Testis (tissue), 3 donors: ENCODE results near the gene JCAD. TPM values are rescaled to one million over a fixed set of nuclear protein-coding genes. Genes with fewer than 3 reads are reported as not detected.

ENCODE experiments used
- DNase-seq: peaks from one replicate; pipeline ENCODE4 v3.0.0-alpha.2; 2019
- H3K27ac ChIP-seq, 2 donors: fragments of 200-600 bp; sonication (generic); one replicate each; pipeline ENCODE4 v1.5.1; 2019
- H3K27me3 ChIP-seq: fragments of 200-600 bp; sonication (generic); one replicate; pipeline ENCODE4 v1.5.1; 2019
- H3K36me3 ChIP-seq: fragments of 200-600 bp; sonication (generic); one replicate; pipeline ENCODE4 v1.5.1; 2017; ENCODE audit warnings: low read depth; ENCODE audit errors: missing control alignments
- H3K4me1 ChIP-seq: fragments of 200-600 bp; sonication (generic); one replicate; pipeline ENCODE4 v1.5.1; 2019
- H3K4me3 ChIP-seq, 2 donors: fragments of 200-600 bp; sonication (generic); one replicate each; pipeline ENCODE4 v1.5.1; 2017 to 2019
- H3K9me3 ChIP-seq: fragments of 200-600 bp; sonication (generic); one replicate; pipeline ENCODE4 v1.5.1; 2017
- CTCF ChIP-seq, 3 experiments: fragments of 450-650 bp in 2 of 3; fragments of 200-600 bp in 1 of 3; sonication (generic) in 1 of 3; IDR thresholded peaks; one replicate each; pipeline ENCODE4 v1.5.1; 2016 to 2019; ENCODE audit warnings: antibody characterized with exemption in 3 of 3, mild to moderate bottlenecking in 2 of 3, moderate library complexity in 1 of 3
- POLR2A ChIP-seq: fragments of 450-650 bp; IDR thresholded peaks from one replicate; pipeline ENCODE4 v1.6.1; 2017; ENCODE audit warnings: antibody characterized with exemption, mild to moderate bottlenecking, moderate library complexity
- WGBS, 2 donors: methylation state at CpG; one replicate each; pipeline ENCODE4 v1.1.5; 2018; 5-methylcytosine and 5-hydroxymethylcytosine counted together
- intact Hi-C: fragments of 100-400 bp; cut with DNase I; formaldehyde crosslinking; loops from one replicate; pipeline ENCODE4 v1.15.1; 2023; ENCODE audit warnings: low total_unique reads
- polyA plus RNA-seq: library from polyadenylated mRNA; stranded (reverse); fragments of 350-450 nt; fragmentation: Illumina TruSeq; extraction: RNeasy Lipid Tissue Mini Kit (QIAGEN cat#74804); gene quantifications from one replicate; pipeline ENCODE4 v1.2.3, GENCODE V29; 2014; ENCODE audit warnings: low read depth, low replicate concordance; ENCODE audit not compliant: insufficient read depth
- total RNA-seq, 2 donors: library from RNA; depleted of rRNA; stranded (reverse); fragments of >200 nt; gene quantifications; one replicate each; pipeline ENCODE4 v1.2.3, GENCODE V29; 2016

The JCAD gene
- total and polyA plus RNA-seq, 3 donors from 2014 or later: 57.4 to 133 (median 109) TPM

GRCh38 chr10:30014511-30014910, 44.9 kb downstream of the JCAD start:
- no peak for TF ChIP-seq POLR2A
- H3K36me3 ChIP-seq: no peaks in the 10 kb centered on the region
- H3K4me3 ChIP-seq: no peak overlapping the region
- no peaks in the 10 kb centered on the region for H3K9me3 ChIP-seq
- WGBS, 2 donors: 58 to 64% methylated on average over 8 of the region's 8 CpGs
- no peak for DNase-seq
- no peaks in the 10 kb centered on the region for H3K27me3 ChIP-seq
- intact Hi-C loops: no loop called here
- H3K4me1 ChIP-seq: peaks cover 36% of the 10 kb centered on the region
- H3K27ac ChIP-seq: no peak overlapping the region

- Histone ChIP-seq H3K4me1 (peaks cover 36% of the 10 kb centered on the region), H3K27me3 (no peaks in the 10 kb centered on the region), H3K9me3 (no peaks in the 10 kb centered on the region), H3K4me3 (no peak overlapping the region), H3K36me3 (no peaks in the 10 kb centered on the region), H3K27ac (peak overlapping the region in 1 of 2 donors; percentile 3)
- intact Hi-C loops: no loop called here
- WGBS, 2 donors: 37 to 39% methylated on average over 5 of the region's 5 CpGs
- TF ChIP-seq POLR2A (no peak), CTCF (IDR thresholded peaks at IDR 0.05) (no peak)
- DNase-seq: peak; percentile 94
Observed at GRCh38 chr10:30013757-30014156, 45.6 kb downstream of the JCAD start.

- 58 to 72% methylated on average over 4 of the region's 4 CpGs for WGBS, 2 donors
- Histone ChIP-seq H3K27ac (peak overlapping the region in 1 of 2 donors; percentile 24), H3K9me3 (no peaks in the 10 kb centered on the region), H3K36me3 (no peaks in the 10 kb centered on the region), H3K27me3 (no peaks in the 10 kb centered on the region), H3K4me1 (peaks cover 36% of the 10 kb centered on the region), H3K4me3 (no peak overlapping the region)
- no peak for DNase-seq
- intact Hi-C loops: no loop called here
- TF ChIP-seq POLR2A (no peak), CTCF (IDR thresholded peaks at IDR 0.05) (no peak)
Observed at GRCh38 chr10:30011956-30012647, 47.3 kb downstream of the JCAD start.

- H3K27me3 ChIP-seq: no peaks in the 10 kb centered on the region
- intact Hi-C loops: no loop called here
- peak overlapping the region in 1 of 2 donors; percentile 24 for H3K27ac ChIP-seq
- H3K4me1 ChIP-seq: peaks cover 31% of the 10 kb centered on the region
- no peak for DNase-seq
- H3K4me3 ChIP-seq: no peak overlapping the region
- no peaks in the 10 kb centered on the region for H3K36me3 ChIP-seq
- TF ChIP-seq CTCF (IDR thresholded peaks at IDR 0.05) (no peak), POLR2A (no peak)
- H3K9me3 ChIP-seq: no peaks in the 10 kb centered on the region
- WGBS, 2 donors: 68 to 69% methylated on average over 8 of the region's 8 CpGs
Observed at GRCh38 chr10:30011396-30011795, 48.0 kb downstream of the JCAD start.

GRCh38 chr10:30007406-30007805, 52.0 kb downstream of the JCAD start:
- intact Hi-C loops: no loop called here
- TF ChIP-seq CTCF (IDR thresholded peaks at IDR 0.05) (no peak), POLR2A (no peak)
- Histone ChIP-seq H3K36me3 (no peaks in the 10 kb centered on the region), H3K9me3 (no peaks in the 10 kb centered on the region), H3K27me3 (no peaks in the 10 kb centered on the region), H3K4me3 (no peak overlapping the region), H3K27ac (no peak overlapping the region), H3K4me1 (peaks cover 6% of the 10 kb centered on the region)
- 48 to 74% methylated on average over 3 of the region's 3 CpGs for WGBS, 2 donors
- DNase-seq: no peak
